HG03060 (cell line): ENCODE data around the gene ANKRD55.
"Not testable (repeated sequence)": the region's sequence is repeated elsewhere in the genome, so short reads cannot be mapped to it uniquely, and the experiment has no call there.

ENCODE experiments used
- ATAC-seq: cut with Tn5 transposase; IDR thresholded peaks from one replicate; pipeline ENCODE4 v1.9.1; 2021; ENCODE audit warnings: low read depth, moderate number of reproducible peaks; ENCODE audit not compliant: unreplicated experiment

Gene ANKRD55

GRCh38 chr5:56253924-56254323, 20.8 kb upstream of the ANKRD55 start:
- no peak for ATAC-seq

DNA sequence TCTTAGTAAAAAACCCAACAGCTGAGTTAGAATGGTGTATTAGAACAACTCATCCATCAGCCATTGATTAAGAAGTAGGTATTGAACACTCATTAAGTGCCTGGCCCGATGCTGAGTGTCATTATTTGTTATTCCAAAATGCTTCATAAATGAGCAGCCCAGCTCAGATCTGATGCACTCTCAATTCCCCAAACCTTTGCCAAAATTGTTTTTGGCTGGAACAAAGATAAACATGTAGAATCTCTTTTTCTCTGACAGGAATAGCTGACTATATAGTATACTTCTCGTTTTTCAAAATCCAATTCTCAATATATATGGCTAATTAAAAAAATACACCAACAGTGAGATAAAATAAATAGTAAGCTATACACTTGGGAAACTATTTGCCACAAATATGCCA, 20.0 kb upstream of the ANKRD55 start:
- ATAC-seq: no peak

- ATAC-seq: no peak
Observed at GRCh38 chr5:56251918-56252553, 18.9 kb upstream of the ANKRD55 start.

DNA sequence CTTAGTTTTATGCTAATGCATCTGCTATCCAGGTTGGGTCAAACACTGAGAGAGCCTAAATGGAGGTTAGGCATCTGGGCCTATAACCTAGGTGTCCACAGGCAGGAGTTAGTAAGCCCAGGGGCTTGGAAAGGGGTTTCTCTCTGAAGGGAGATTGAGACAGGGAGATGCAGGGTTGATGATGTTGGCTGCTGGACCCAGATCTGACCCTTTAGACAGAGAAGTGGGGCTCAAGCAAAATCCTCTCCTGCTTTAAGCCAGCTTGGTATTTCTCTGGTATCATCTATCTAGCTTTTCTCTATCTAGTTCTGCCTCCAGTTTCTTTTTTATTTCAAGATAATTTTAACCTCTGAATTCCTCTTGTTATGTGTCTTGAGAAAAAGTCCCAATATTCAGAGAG, 18.3 kb upstream of the ANKRD55 start:
- no peak for ATAC-seq

- ATAC-seq: no peak
Observed at GRCh38 chr5:56250011-56250410, 16.9 kb upstream of the ANKRD55 start.

DNA sequence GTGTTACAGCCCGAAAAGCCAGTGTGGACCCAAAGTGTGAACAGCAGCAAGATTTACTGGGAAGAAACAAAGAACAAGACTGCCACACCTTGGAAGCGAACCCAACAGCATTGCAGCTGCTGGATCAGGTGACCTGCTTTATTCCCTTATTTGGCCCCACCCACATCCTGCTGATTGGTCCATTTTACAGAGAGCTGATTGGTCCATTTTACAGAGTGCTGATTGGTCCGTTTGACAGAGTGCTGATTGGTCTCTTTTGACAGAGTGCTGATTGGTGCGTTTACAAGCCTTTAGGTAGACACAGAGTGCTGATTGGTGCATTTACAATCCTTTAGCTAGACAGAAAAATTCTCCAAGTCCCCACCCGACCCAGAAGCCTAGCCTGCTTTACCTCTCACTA, 16.0 kb upstream of the ANKRD55 start:
- ATAC-seq: not testable (repeated sequence)

DNA sequence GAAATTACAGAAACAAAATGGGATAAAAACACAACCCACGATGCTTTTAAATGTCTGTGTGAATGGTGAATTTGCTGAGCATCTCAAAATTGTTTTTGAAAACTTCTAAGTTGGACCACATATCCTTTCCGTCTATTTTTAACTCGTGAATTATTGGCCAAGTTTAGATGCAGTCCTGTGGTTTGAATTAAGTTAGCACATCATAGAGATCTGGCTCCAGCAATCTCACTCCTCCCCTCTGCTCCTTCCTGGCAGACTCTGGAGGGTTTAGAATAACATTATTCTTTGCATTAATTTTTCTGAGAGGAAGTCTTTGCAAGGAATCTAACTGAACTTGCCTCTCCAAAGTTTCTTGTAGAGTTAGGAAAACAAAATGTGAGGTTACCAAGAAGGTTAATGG, 14.5 kb upstream of the ANKRD55 start:
- ATAC-seq: no peak

- no peak for ATAC-seq
Observed at GRCh38 chr5:56246769-56247168, 13.6 kb upstream of the ANKRD55 start.

DNA sequence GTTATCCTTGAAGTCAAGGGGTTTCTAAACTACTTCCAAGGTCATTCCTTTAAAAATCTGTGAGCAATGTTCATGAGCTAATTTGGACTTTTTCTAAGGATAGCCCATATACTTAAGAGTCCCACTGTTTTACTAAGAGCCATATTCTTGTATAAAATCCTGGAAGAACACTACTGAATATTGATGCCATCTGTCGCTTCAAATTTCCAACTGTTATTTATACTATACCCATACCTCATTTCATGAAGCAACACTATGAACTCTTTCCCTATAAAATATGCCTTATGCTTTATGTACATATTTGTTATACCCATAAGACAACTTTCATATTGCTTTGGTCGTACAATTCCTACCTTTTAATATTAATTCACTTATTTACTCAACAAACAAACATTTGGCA, 12.4 kb upstream of the ANKRD55 start:
- ATAC-seq: no peak

- no peak for ATAC-seq
Observed at GRCh38 chr5:56244627-56245026, 11.5 kb upstream of the ANKRD55 start.

GRCh38 chr5:56242271-56242670, 9.1 kb upstream of the ANKRD55 start:
- not testable (repeated sequence) for ATAC-seq

DNA sequence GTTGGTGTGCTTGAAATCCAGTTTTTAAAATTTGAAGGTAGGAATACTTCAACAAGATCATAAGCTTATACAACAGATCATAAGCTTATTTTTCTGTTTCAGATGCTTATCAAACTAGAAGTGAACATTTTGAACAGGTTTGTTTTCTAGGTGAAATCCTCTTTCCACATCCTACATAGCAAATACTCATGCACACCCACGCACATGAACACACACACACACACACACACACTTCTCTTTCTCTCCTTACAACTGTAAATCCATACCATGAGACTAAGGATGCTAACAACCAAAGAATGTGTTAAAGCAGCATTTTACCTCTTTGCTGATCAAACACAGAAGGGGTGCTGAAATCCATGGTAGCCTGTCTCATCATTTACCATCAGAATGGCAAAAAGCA, 592 bp downstream of the ANKRD55 start:
- no peak for ATAC-seq

DNA sequence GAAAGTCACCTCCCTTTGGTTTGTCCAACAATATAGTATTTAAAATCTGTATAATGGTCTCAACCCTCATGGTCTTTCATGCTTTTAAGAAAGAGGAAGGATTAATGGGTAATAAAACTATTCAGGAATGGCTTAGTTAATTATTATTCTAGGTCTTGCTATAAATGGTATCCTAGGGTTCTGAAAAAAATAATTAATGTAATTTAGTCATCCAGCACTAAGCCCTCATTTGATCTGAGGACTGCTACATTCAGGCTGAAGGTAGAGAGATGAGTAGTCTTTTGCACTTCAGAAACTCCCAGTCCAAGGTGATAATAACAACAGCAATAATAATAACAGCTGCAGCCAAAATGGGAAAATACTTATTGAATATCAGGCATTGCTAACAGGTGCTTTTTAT, 2.6 kb downstream of the ANKRD55 start:
- no peak for ATAC-seq

DNA sequence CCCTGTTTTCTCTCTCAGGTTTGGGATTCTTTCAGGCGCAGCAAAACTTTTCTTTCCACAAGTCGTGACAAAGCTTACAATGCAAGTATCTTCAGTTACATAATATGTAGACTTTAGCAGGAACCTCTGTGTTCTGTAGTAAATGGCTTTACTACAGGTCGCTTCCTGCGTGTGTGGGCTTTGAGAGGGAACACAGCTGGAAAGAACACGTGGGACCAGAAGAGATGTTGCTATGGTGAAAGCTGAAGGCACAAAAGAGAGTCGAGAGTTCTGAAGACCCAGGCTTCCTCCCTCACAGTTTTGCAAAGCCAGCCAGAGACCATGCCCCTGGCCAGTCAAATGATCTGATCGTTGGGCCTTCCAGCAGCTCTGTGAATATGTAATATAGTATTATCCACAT, 4.0 kb downstream of the ANKRD55 start:
- ATAC-seq: no peak

DNA sequence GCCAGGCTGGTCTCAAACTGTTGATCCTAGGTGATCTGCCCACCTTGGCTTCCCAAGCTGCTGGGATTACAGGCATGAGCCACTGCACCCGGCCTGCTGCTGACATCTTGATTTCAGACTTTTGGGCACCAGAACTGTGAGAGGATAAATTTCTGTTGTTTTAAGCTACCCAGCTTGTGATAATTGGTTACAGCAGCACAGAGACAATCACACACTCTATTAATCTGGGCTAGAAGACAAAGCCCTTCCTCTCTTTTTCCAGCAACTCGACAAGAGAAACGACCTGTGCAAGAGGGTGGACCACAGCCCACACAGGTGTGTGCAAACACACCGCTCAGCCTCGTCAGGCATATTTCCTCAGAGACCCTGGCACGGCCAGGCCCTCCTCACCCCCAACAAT, 4.5 kb downstream of the ANKRD55 start:
- ATAC-seq: no peak

GRCh38 chr5:56227691-56228090, 5.4 kb downstream of the ANKRD55 start:
- ATAC-seq: no peak

DNA sequence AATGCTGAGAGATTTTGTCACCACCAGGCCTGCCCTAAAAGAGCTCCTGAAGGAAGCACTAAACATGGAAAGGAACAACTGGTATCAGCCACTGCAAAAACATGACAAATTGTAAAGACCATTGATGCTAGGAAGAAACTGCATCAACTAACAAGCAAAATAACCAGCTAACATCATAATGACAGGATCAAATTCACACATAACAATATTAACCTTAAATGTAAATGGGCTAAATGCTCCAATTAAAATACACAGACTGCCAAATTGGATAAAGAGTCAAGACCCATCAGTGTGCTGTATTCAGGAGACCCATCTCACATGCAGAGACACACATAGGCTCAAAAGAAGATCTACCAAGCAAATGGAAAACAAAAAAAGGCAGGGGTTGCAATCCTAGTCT, 9.8 kb downstream of the ANKRD55 start:
- ATAC-seq: not testable (repeated sequence)

DNA sequence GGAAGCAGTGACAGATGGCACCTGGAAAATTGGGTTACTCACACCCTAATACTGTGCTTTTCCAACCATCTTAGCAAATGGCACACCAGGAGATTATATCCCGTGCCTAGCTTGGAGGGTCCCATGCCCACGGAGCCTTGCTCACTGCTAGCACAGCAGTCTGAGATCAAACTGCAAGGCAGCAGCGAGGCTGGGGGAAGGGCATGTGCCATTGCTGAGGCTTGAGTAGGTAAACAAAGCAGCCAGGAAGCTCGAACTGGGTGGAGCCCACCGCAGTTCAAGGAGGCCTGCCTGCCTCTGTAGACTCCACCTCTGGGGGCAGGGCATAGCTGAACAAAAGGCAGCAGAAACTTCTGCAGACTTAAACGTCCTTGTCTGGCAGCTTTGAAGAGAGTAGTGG, 11.5 kb downstream of the ANKRD55 start:
- ATAC-seq: not testable (repeated sequence)

- ATAC-seq: no peak
Observed at GRCh38 chr5:56215019-56215830, 17.9 kb downstream of the ANKRD55 start.

DNA sequence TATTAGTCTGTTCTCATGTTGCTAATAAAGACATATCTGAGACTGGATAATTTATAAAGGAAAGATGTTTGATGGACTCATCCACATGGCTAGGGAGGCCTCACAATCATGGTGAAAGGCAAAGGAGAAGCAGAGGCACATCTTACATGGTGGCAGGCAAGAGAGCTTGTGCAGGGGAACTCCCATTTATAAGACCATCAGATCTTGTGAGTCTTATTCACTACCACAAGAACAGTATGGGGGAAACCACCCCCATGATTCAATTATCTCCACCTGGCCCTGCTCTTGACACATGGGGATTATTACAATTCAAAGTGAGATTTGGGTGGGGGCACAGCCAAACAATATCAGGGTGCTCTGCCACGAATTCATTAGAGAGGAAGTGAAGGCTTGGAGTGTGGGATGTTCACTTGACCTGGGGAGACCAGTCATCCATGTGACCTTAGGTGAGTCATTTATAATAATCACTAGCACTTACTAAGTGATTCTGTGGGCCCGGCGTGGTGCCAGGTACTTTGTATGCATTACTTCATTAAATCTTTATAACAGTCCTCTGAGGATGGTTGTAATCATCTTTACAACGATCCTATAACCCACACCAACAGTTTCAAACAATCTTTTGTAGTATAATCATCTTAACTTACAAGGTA, 19.1 kb downstream of the ANKRD55 start:
- not testable (repeated sequence) for ATAC-seq

GRCh38 chr5:56212130-56212879, 20.8 kb downstream of the ANKRD55 start:
- no peak for ATAC-seq
